Gastrocnemius medialis (tissue), 4 donors: ENCODE data around the gene WWOX.

Source experiments
- CTCF ChIP-seq, 5 experiments: fragments of 450-650 bp in 3 of 5; fragments of 200-600 bp in 2 of 5; sonication (generic) in 2 of 5; IDR thresholded peaks in 4 of 5; conservative IDR thresholded peaks in 1 of 5; 1 replicate in 4 of 5; 2 replicates in 1 of 5; pipeline ENCODE4 v1.5.1; 2016 to 2019; ENCODE audit warnings: antibody characterized with exemption in 5 of 5, mild to moderate bottlenecking in 3 of 5, moderate library complexity in 3 of 5
- POLR2A ChIP-seq, 2 donors: fragments of 450-650 bp; IDR thresholded peaks; one replicate each; pipeline ENCODE4 v1.6.1; 2017; ENCODE audit warnings: antibody characterized with exemption in 2 of 2, mild to moderate bottlenecking in 2 of 2, moderate library complexity in 2 of 2

- TF ChIP-seq CTCF (IDR thresholded peaks at IDR 0.05 in 4 of 5, conservative IDR thresholded peaks at IDR 0.05 in 1 of 5): no peak
- TF ChIP-seq POLR2A (IDR thresholded peaks at IDR 0.05): no peak
Observed at GRCh38 chr16:79026117-79026516, 926.7 kb downstream of the WWOX start.
